Breast epithelium (tissue), 4 donors: ENCODE results near the gene GNAI2. TPM values are rescaled to one million over a fixed set of nuclear protein-coding genes. Genes with fewer than 3 reads are reported as not detected.

Experiments used
- DNase-seq, 2 donors: peaks; one replicate each; pipeline ENCODE4 v3.0.0-alpha.2; 2019; ENCODE audit warnings: low spot score in 2 of 2
- H3K27ac ChIP-seq, 2 donors: fragments of 200-600 bp; sonication (generic) in 1 of 2; one replicate each; pipeline ENCODE4 v1.5.1; 2016 to 2019; ENCODE audit warnings: mild to moderate bottlenecking in 1 of 2
- H3K27me3 ChIP-seq, 2 donors: fragments of 200-600 bp; sonication (generic) in 1 of 2; one replicate each; pipeline versions ENCODE4 v1.5.1 to v1.6.0; 2017 to 2019; ENCODE audit warnings: control low read depth in 1 of 2, mild to moderate bottlenecking in 1 of 2
- H3K36me3 ChIP-seq: fragments of 200-600 bp; one replicate; pipeline ENCODE4 v1.5.1; 2019
- H3K4me1 ChIP-seq, 2 donors: fragments of 200-600 bp; sonication (generic); one replicate each; pipeline ENCODE4 v1.5.1; 2016 to 2019; ENCODE audit warnings: control low read depth in 1 of 2
- H3K4me3 ChIP-seq, 3 donors: fragments of 200-600 bp; sonication (generic); 1 replicate in 2 of 3; 2 replicates in 1 of 3; pipeline ENCODE4 v1.5.1; 2016 to 2019; ENCODE audit warnings: mild to moderate bottlenecking in 3 of 3, moderate library complexity in 2 of 3
- H3K9me3 ChIP-seq, 2 donors: fragments of 200-600 bp; sonication (generic) in 1 of 2; one replicate each; pipeline ENCODE4 v1.5.1; 2016 to 2019; ENCODE audit warnings: control low read depth in 1 of 2
- CTCF ChIP-seq, 3 donors: fragments of 450-650 bp; IDR thresholded peaks; one replicate each; pipeline ENCODE4 v1.5.1; 2016 to 2017; ENCODE audit warnings: antibody characterized with exemption in 3 of 3, mild to moderate bottlenecking in 3 of 3, moderate library complexity in 3 of 3
- POLR2A ChIP-seq: fragments of 450-650 bp; IDR thresholded peaks from one replicate; pipeline ENCODE4 v1.6.1; 2016; ENCODE audit warnings: antibody characterized with exemption, mild to moderate bottlenecking, moderate library complexity
- POLR2AphosphoS5 ChIP-seq, 3 donors: sonication (generic); formaldehyde crosslinking; IDR thresholded peaks; one replicate each; pipeline ENCODE4 v1.6.1; 2017; ENCODE audit warnings: antibody characterized with exemption in 3 of 3
- intact Hi-C: fragments of 100-400 bp; cut with DNase I; formaldehyde crosslinking; loops from one replicate; pipeline ENCODE4 v1.15.1; 2023; ENCODE audit warnings: low total_unique reads
- total RNA-seq, 3 donors: library from RNA; depleted of rRNA; stranded (reverse); fragments of >200 nt; gene quantifications; one replicate each; pipeline ENCODE4 v1.1.0, GENCODE V29; 2016

GNAI2 gene
- total RNA-seq, 3 donors from 2014 or later: 95.3 to 232 (median 162) TPM

DNA sequence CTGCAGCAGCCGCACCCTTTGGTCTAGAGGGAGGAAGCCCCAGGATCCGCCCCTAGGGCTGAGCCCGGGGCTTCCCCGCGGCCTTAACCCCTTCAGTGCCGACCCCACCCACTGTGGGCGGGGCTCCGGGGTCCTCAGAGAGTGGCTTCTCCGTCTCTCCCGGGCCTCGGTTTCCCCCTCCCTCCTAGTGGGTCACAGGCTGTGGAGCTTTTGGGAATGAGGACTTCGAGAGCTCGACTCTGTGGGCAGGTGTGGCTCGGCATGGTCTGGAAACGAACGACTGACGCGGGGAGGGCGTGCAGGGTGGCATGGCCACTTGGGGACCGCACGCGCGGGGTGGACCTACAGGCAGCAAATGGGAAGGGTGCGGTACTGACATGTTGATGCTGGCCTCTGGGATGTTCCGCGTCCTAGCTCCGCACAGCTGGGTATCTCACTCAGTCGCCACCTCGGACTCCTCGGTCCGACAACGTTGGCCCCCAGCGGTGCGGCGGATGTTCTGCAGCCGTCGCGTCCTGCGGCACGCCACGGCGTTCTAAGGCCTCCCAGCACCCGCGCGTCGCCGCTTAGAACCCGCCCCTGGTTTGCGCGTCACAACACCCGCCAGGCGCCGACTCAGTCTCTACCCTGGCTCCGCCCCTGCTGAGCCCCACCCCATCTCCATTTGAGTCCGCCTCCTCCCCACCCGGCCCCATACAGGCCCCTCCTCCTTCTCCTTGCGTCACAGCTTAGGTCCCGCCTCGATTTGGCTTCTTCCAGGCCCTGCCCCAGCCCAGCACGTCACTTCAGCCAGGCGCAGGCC is 63.0 kb downstream of the GNAI2 start, which contains the start of the genes HYAL3 and NAA80:
Gene HYAL3, minus strand, starts transcription at position 570 of the 802 bp plus-strand sequence. CDS start 3,803 bp downstream, outside the sequence.
Gene NAA80, minus strand, starts transcription at position 570 of the 802 bp plus-strand sequence. CDS start 1,942 bp downstream, outside the sequence.
- peak within 1 kb of the TSS; percentile 62 to 92 (median 70) for H3K4me3 ChIP-seq
- peak; percentile 99 for DNase-seq
- H3K27me3 ChIP-seq: no peaks in the 10 kb centered on the region
- intact Hi-C loops: loop anchor here (5.0 kb wide), 2 partner anchors 867 to 1038 kb away; no protein-coding TSS in a partner anchor
- TF ChIP-seq POLR2AphosphoS5 (IDR thresholded peaks at IDR 0.05) (peak; percentile 26 to 86 (median 69)), POLR2A (peak; percentile 69), CTCF (IDR thresholded peaks at IDR 0.05) (peak; percentile 23 to 59 (median 56))
- H3K9me3 ChIP-seq: no peaks in the 10 kb centered on the region
- peak within 1 kb of the TSS; percentile 91 to 94 for H3K27ac ChIP-seq
- H3K4me1 ChIP-seq: peaks cover 5 to 11% of the 10 kb centered on the region in 2 donors
- H3K36me3 ChIP-seq: no peaks in the 10 kb centered on the region

DNA sequence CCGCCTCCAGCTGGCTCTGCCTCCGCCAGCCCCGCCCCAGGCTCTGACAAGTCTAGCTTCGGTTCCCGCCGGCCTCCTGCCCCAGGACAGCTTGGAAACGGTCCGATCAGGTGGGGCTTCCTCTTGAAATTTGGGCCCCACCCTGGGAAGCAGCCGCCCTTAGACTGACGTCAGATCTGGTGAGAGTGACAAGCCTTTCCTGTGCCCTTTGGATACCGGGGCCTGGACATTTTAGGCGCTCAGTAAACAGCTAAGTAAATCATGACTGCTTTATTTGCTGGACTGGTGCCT is 63.6 kb downstream of the GNAI2 start:
- Histone ChIP-seq H3K9me3 (no peaks in the 10 kb centered on the region), H3K4me1 (peaks cover 5 to 11% of the 10 kb centered on the region in 2 donors), H3K36me3 (no peaks in the 10 kb centered on the region), H3K4me3 (peak overlapping the region; percentile 34 to 92 (median 62)), H3K27me3 (no peaks in the 10 kb centered on the region), H3K27ac (peak overlapping the region; percentile 91 to 94)
- TF ChIP-seq POLR2A (no peak), POLR2AphosphoS5 (IDR thresholded peaks at IDR 0.05) (peak in 2 of 3 donors; percentile 20 to 29)
- intact Hi-C loops: loop anchor here (5.0 kb wide), 2 partner anchors 867 to 1038 kb away; no protein-coding TSS in a partner anchor
- DNase-seq: no peak

- TF ChIP-seq POLR2AphosphoS5 (IDR thresholded peaks at IDR 0.05): no peak
- no peak for TF ChIP-seq CTCF (IDR thresholded peaks at IDR 0.05)
- no peak for TF ChIP-seq POLR2A
- H3K36me3 ChIP-seq: no peaks in the 10 kb centered on the region
- peak overlapping the region; percentile 91 to 94 for H3K27ac ChIP-seq
- no peaks in the 10 kb centered on the region for H3K9me3 ChIP-seq
- peak overlapping the region; percentile 34 to 92 (median 62) for H3K4me3 ChIP-seq
- H3K4me1 ChIP-seq: peaks cover 5 to 11% of the 10 kb centered on the region in 2 donors
- DNase-seq: no peak
- intact Hi-C loops: loop anchor here (5.0 kb wide), 2 partner anchors 868 to 1037 kb away; no protein-coding TSS in a partner anchor
- no peaks in the 10 kb centered on the region for H3K27me3 ChIP-seq
Observed at GRCh38 chr3:50299929-50300680, 64.1 kb downstream of the GNAI2 start.

GRCh38 chr3:50300681-50301254 is 64.8 kb downstream of the GNAI2 start:
- Histone ChIP-seq H3K4me1 (peaks cover 5 to 11% of the 10 kb centered on the region in 2 donors), H3K27ac (peak overlapping the region; percentile 91 to 94), H3K27me3 (no peaks in the 10 kb centered on the region), H3K36me3 (no peaks in the 10 kb centered on the region), H3K4me3 (peak overlapping the region in 1 of 3 donors; percentile 92), H3K9me3 (no peaks in the 10 kb centered on the region)
- TF ChIP-seq POLR2A: no peak
- no peak for TF ChIP-seq POLR2AphosphoS5 (IDR thresholded peaks at IDR 0.05)
- no peak for TF ChIP-seq CTCF (IDR thresholded peaks at IDR 0.05)
- intact Hi-C loops: no loop called here
- no peak for DNase-seq
